KG1 (cell line): ENCODE results near the gene QSOX1.

ENCODE experiments used
- DNase-seq: peaks from one replicate; lab custom pipeline; 2025; lab: John Stamatoyannopoulos, UW

Gene QSOX1

GRCh38 chr1:180169640-180170195 lies 15.0 kb downstream of the QSOX1 start:
- DNase-seq, result no peak

- no peak for DNase-seq
These were observed 16.0 kb downstream of the QSOX1 start for GRCh38 chr1:180170546-180171151.

GRCh38 chr1:180171691-180172090 lies 17.0 kb downstream of the QSOX1 start:
- DNase-seq, result no peak

DNA sequence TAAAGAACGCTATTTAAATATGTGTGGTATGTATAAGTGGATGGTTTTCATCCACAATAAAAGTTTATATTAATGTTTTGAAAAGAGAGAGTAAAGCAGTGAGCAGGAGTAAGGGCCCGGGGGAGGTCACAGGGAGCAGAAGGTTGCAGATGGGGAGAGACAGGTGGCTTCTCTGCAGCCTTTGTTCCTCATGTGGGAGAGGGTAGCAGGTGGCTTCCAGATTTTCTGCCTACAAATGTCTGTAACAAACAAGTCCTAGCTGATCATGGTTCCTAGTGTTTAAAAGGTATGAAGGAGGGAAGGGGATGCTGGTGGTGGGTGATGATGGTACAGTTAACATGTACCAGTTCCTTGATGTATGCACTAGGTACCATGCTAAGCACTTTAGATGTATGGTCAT lies 18.8 kb downstream of the QSOX1 start:
- no peak for DNase-seq

DNA sequence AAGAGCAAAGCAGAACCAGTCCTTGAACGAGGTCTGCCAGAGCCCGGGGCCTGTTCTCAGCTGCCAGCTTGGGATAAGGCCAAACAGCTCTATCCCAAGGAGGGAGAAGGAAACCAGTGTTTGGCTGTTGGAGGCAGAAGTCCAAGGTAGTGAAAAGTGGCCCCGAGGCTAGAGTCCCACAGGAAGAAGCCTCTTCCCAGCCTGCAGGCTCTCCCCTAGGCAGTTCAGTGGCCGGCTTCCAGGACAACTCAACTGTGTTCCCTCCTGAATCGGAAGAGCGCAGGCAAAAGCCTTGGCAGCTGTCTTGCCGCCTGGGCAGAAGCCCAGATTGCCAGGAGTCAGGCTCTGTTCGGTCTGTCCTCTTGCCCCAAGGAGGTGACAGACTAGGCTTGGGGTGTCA lies 19.3 kb downstream of the QSOX1 start:
- DNase-seq, result no peak

GRCh38 chr1:180175291-180175690 lies 20.6 kb downstream of the QSOX1 start:
- DNase-seq, result no peak

- DNase-seq, result no peak
These were observed 21.1 kb downstream of the QSOX1 start for GRCh38 chr1:180175806-180176205.

GRCh38 chr1:180176965-180177364 lies 22.3 kb downstream of the QSOX1 start:
- DNase-seq, result no peak

- no peak for DNase-seq
These were observed 23.3 kb downstream of the QSOX1 start for GRCh38 chr1:180177931-180178330.

DNA sequence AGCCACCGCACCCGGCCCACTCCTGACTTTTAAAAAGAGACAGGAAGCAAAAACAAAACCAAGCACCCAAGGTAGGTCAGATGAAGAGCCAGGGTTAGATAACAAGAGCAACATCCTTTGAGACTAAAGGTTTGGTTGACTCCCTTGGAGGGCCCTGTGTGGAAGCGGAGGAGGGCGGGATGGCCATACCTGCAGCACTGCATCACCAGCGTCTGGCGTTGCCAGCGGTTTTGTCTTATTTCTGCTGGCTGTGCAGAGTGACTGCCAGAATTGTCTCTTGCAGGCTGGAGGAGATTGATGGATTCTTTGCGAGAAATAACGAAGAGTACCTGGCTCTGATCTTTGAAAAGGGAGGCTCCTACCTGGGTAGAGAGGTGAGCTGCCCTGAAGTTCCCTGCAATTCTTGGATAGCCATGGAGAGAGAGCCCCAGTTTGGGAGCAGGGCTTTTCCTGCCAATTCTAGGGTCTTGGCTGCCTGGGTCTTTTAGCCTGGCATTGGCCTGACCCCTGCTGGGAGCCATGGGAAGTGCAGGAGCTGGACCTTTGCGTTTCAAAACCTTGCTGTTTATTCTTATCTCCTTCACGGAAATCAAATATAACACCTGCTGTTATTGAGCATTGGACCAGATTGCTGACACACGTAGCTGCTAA lies 24.0 kb downstream of the QSOX1 start:
- peak; percentile 35 for DNase-seq

DNA sequence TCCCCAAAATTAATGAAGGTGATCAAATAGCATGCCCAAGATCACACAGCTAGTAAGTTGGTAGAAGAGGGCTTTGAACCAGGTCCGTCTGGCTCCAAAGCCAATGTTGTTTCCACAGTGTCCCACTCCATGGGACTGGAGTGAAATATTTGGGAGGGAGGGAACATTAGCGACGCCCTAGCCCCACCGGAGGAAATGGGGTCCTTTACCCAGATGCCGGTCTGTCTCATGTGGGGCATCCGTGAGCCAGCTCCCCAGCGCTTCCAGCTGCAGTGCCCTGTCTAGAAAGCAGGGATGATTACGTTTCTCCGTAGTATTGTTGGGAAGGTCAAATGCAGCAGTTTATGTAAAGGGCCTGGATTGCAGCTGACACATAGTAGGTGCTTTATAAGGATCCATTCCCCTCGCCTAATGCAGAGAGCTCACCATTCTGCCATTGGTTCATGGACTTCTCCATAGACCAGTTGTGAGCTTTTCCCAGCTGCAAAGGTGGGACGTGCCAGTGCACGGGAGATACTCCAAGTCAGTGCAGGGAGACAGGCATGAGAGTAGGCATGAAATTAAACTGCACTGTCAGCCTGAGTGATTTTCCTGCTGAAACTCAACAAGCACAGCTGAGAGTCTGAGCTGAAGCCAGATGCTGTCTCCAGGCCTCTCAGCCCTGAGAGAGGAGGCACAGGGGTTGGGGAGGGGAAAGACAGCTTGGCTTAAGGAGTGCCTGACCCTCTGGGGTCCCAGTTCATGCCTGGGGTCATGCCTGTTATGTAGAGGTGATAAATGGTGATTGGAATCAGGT lies 24.7 kb downstream of the QSOX1 start:
- no peak for DNase-seq

DNA sequence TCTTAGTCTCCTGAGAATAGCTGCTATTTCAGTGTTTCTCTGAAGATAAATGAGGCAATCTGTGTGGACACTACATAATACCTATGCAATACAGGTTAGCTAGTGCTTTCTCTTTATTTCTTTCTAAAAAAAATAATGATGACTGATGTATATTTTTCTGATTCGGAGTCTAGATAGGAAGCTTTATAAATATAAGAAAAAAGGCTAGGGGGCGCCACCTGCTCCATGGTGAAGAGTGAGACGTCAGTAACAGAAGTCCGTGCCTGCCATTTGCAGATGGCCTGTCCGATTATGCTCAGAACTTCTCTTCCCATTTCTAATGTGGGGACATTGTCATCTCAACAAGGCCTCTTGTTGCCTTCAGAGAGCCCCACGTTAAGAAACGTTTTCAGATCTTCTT lies 26.4 kb downstream of the QSOX1 start:
- no peak for DNase-seq

DNA sequence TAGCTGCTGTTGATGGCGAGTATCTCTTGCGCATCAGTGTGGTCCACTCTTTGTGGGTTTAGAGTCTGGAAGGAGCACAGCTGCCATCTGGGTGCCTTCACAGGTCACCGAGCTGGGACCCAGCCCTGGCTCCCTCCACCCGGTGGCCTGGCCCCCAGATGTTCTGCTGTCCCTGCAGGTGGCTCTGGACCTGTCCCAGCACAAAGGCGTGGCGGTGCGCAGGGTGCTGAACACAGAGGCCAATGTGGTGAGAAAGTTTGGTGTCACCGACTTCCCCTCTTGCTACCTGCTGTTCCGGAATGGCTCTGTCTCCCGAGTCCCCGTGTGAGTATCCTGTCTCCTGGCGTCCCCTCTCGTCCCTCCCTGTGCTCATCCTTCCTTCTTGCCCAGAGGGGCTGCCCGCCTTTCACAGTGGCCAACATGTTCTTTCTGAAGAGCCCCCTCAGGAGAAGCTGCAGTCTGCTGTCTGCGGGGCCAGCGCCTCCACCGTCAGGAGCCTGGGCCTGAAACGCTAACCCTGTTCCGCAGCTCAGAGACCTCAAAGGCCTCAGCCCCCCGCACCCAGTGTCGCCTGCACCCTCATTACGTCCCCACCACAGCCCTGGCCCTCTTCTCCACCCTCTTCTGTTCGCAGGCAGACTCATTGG lies 27.4 kb downstream of the QSOX1 start:
- DNase-seq, result no peak

GRCh38 chr1:180182643-180183311 lies 28.1 kb downstream of the QSOX1 start:
- DNase-seq, result no peak

DNA sequence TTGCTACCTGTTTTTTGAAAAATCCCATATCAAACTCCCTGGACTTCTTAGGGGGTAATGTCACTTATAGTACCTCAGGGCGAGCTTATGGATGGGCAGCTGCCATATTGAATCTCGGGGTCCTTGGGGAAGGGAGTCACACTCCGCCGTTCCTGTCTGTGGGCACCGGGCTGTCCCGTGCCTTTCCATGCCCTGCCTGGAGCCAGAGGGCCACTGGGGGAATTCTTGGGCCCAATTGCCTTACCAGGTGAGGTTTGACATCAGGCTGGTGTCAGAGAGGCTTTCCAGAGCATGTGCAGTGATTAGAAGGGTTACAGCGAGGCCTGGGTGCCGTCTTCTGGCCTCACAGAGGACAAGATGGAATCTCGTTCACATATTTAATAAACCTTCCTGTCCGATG lies 28.8 kb downstream of the QSOX1 start:
- DNase-seq, result no peak

- no peak for DNase-seq
These were observed 29.4 kb downstream of the QSOX1 start for GRCh38 chr1:180184041-180184440.

DNA sequence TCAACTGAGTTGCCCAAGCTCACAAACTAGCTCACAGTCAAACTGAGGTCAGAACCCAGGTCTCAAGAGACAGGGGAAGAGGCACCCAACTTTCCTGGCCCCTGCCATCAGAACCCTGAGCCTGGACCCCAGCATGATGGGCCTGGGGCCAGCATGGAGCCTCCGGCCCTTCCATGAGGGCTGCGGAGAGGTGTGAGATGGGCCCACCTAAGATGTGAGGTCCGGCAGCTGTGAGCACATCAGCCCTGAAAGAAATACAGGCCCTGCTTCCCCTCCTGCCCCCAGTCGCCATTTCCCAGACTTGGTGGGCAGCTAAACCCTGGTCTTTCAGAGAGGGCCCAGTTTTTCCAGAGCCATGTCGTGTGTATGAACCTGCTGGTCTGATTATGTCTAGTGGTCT lies 30.6 kb downstream of the QSOX1 start:
- no peak for DNase-seq

DNA sequence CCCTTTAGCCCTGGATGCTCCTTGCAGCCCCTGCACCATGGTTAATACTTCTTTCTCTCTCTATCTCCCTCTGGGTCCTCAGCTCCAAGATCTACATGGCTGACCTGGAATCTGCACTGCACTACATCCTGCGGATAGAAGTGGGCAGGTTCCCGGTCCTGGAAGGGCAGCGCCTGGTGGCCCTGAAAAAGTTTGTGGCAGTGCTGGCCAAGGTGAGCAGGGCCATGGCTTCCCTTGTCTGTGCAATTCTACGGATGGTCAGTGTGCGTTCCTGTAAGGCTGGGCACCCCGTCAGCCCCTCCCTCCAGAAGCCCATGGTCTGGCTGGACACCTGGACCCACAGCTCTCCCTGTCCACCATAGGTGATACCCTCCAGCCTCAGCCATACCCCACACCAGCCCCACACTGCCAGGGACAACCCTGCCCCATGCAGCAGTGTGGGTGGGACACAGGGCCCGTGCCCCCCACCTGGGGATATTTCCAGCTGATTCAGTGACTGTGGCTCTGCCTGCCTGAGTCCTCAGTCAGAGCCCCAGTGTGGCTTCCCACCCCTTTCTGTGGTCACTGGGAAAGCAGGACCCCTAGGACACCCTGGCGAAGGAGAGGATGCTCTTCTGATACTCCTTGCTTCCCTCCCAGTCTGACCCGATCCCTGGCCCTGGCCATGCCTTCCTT lies 31.4 kb downstream of the QSOX1 start:
- DNase-seq, result no peak

DNA sequence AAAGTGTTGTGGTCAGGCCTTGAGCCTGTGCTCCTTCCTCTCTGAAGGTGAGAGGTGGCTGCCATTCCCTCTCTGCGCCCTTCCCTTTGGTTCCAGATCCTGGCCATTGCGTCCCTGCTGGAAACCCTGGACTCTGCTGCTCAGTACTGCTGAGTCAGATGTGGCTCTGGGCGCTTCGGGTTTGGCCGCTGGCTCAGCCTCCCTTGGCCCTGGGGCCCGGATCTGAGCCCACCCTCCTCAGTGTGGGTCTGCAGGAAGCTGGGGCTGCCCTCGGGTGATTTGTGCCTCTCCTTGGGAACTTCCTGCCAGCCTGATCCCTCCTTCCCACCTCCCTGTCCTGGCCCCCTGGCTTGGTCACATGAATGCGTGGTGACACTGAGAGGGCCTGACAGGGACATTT lies 32.2 kb downstream of the QSOX1 start:
- DNase-seq, result no peak

DNA sequence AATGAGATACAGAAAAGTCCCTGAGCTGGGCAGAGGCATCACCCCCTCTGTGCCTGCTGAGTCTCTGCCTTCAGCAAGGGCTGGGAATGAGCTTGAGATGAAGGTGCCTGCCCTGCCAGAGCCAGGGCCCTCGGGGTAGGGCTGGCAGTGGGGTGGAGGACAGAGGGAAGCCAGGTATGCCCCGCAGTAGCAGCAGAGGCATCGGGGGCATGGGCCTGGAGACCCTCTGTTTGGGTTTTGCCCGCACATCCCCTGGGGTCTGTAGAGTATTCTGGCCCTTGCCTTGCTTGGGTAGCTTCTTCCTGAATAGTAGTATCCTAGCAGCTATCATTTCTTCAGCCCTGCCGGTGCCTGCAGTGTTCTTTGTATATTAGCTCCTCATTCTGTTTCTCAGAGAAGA lies 33.0 kb downstream of the QSOX1 start:
- DNase-seq, result no peak

DNA sequence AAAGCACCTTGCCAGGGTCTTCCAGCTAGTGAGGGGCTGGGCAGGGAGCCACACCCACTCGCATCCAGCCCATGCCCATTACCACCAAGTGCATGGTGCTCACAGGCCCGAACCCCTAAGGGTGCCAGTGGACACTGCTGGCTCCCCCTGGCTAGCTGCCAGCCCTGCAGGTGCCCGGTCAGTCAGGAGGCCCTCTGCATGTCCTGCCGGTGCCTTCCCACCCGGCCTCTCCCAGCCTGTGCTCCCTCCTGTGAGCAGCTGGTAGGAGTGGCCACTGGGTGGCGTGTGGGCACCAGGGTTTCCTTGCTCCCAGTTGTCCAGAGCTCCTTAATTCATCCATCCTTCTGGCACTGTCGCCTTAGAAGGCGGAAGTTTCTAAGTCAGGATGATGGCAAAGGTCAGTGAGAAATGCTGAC lies 33.4 kb downstream of the QSOX1 start:
- DNase-seq, result no peak
